Mucosa of descending colon (tissue), 3 donors: ENCODE data around the gene HIP1. TPM values are rescaled to one million over a fixed set of nuclear protein-coding genes. Genes with fewer than 3 reads are reported as not detected.

ENCODE experiments used
- ATAC-seq: fragments of 200-7000 bp; cut with Tn5 transposase; one replicate; pipeline ENCODE4 v1.9.1; 2020; ENCODE audit warnings: mild to moderate bottlenecking, moderate library complexity
- DNase-seq, 3 donors: peaks; one replicate each; pipeline ENCODE4 v3.0.0-alpha.2; 2020
- H3K36me3 ChIP-seq: fragments of 200-600 bp; one replicate; pipeline ENCODE4 v1.8.0; 2021; ENCODE audit warnings: low read depth, mild to moderate bottlenecking
- H3K4me1 ChIP-seq: fragments of 200-600 bp; one replicate; pipeline ENCODE4 v1.8.0; 2021; ENCODE audit warnings: low read depth, mild to moderate bottlenecking
- H3K4me3 ChIP-seq: fragments of 200-600 bp; one replicate; pipeline ENCODE4 v1.8.0; 2021; ENCODE audit warnings: mild to moderate bottlenecking
- H3K9me3 ChIP-seq: fragments of 200-600 bp; one replicate; pipeline ENCODE4 v1.8.0; 2021; ENCODE audit warnings: mild to moderate bottlenecking
- CTCF ChIP-seq: fragments of 200-600 bp; IDR thresholded peaks from one replicate; pipeline ENCODE4 v1.8.0; 2022; ENCODE audit warnings: antibody characterized with exemption, mild to moderate bottlenecking
- intact Hi-C, 2 donors: fragments of 100-400 bp; cut with DNase I in 1 of 2; cut with micrococcal nuclease in 1 of 2; formaldehyde crosslinking; loops; one replicate each; pipeline versions ENCODE4 v1.11.0 to v1.11.1; 2022; cut with DNase I, micrococcal nuclease
- total RNA-seq, 3 donors: library from RNA; stranded (reverse); fragmentation: NEBNext Ultra II Directional in 2 of 3; extraction: Animal tissue kit (Norgen Biotek cat#: 25700) in 2 of 3; gene quantifications; one replicate each; pipeline versions ENCODE4 v1.2.1 to v1.2.4, GENCODE V29; 2021 to 2023
- donor health status: DM: no; HTN: no; CAD: no; lungs with moderate emphysema.
- donor health status: DM: no; HTN: no; CAD: no.
- donor health status: DM: no; HTN: yes; CAD: no.

HIP1 gene
- total RNA-seq, 3 donors from 2014 or later: 5.7 to 14.2 (median 6.7) TPM

GRCh38 chr7:75757860-75758259 lies 19.1 kb upstream of the HIP1 start:
- Histone ChIP-seq H3K4me1 (no peaks in the 10 kb centered on the region), H3K36me3 (no peaks in the 10 kb centered on the region), H3K9me3 (no peaks in the 10 kb centered on the region), H3K4me3 (no peak overlapping the region)
- intact Hi-C loops: no loop called here
- TF ChIP-seq CTCF: no peak
- DNase-seq: no peak
- ATAC-seq: no peak

- Histone ChIP-seq H3K36me3 (no peaks in the 10 kb centered on the region), H3K9me3 (no peaks in the 10 kb centered on the region), H3K4me1 (no peaks in the 10 kb centered on the region), H3K4me3 (no peak overlapping the region)
- peak; percentile 35 for TF ChIP-seq CTCF
- intact Hi-C loops: no loop called here
- DNase-seq (peak in 1 of 3 donors; percentile 56), ATAC-seq (peak; percentile 60)
Measured at GRCh38 chr7:75756991-75757676, 18.4 kb upstream of the HIP1 start.

- intact Hi-C loops: no loop called here
- Histone ChIP-seq H3K36me3 (no peaks in the 10 kb centered on the region), H3K9me3 (no peaks in the 10 kb centered on the region), H3K4me1 (no peaks in the 10 kb centered on the region), H3K4me3 (no peak overlapping the region)
- DNase-seq (no peak), ATAC-seq (no peak)
- no peak for TF ChIP-seq CTCF
Measured at GRCh38 chr7:75756206-75756990, 17.7 kb upstream of the HIP1 start.

- intact Hi-C loops: no loop called here
- no peak for TF ChIP-seq CTCF
- no peak for ATAC-seq
Measured at GRCh38 chr7:75743455-75743859, 4.7 kb upstream of the HIP1 start.

GRCh38 chr7:75740846-75741497 lies 2.2 kb upstream of the HIP1 start:
- DNase-seq (peak; percentile 61 to 75 (median 64)), ATAC-seq (peak; percentile 7)
- Histone ChIP-seq H3K9me3 (no peaks in the 10 kb centered on the region), H3K4me3 (no peak overlapping the region), H3K4me1 (peaks cover 16% of the 10 kb centered on the region), H3K36me3 (no peaks in the 10 kb centered on the region)
- TF ChIP-seq CTCF: no peak
- intact Hi-C loops: no loop called here

More at GRCh38 chr7:75743455-75743859, 4.7 kb upstream of the HIP1 start:
- Histone ChIP-seq H3K4me3 (no peak overlapping the region), H3K36me3 (no peaks in the 10 kb centered on the region), H3K9me3 (no peaks in the 10 kb centered on the region), H3K4me1 (peaks cover 10% of the 10 kb centered on the region)
- DNase-seq: no peak
